Uterus (tissue), 2 donors: ENCODE results near the gene WFS1.

ENCODE experiments used
- CTCF ChIP-seq, 4 experiments: fragments of 200-600 bp in 2 of 4; fragments of 450-650 bp in 2 of 4; sonication (generic) in 2 of 4; IDR thresholded peaks; one replicate each; pipeline ENCODE4 v1.5.1; 2016 to 2019; ENCODE audit warnings: antibody characterized with exemption in 4 of 4, mild to moderate bottlenecking in 2 of 4, moderate library complexity in 1 of 4
- POLR2A ChIP-seq, 2 donors: fragments of 450-650 bp; IDR thresholded peaks; one replicate each; pipeline ENCODE4 v1.6.1; 2016; ENCODE audit warnings: antibody characterized with exemption in 2 of 2, mild to moderate bottlenecking in 1 of 2, moderate library complexity in 1 of 2

GRCh38 chr4:6282314-6282771, 12.7 kb downstream of the WFS1 start:
- TF ChIP-seq CTCF (IDR thresholded peaks at IDR 0.05) (no peak), POLR2A (IDR thresholded peaks at IDR 0.05) (no peak)
